IPS-NIHi11 (cell line): ENCODE data around the gene RAD1.

ENCODE experiments used
- DNase-seq: peaks from one replicate; pipeline ENCODE4 v3.0.0; 2012; ENCODE audit warnings: mixed read lengths, low spot score

The RAD1 gene

GRCh38 chr5:34865091-34865490, 50.2 kb downstream of the RAD1 start:
- no peak for DNase-seq

- DNase-seq, result peak; percentile 23
Observed at GRCh38 chr5:34863946-34864345, 51.4 kb downstream of the RAD1 start.

- DNase-seq, result no peak
Observed at GRCh38 chr5:34859253-34859652, 56.1 kb downstream of the RAD1 start.

GRCh38 chr5:34858790-34859189, 56.5 kb downstream of the RAD1 start:
- DNase-seq, result no peak

DNA sequence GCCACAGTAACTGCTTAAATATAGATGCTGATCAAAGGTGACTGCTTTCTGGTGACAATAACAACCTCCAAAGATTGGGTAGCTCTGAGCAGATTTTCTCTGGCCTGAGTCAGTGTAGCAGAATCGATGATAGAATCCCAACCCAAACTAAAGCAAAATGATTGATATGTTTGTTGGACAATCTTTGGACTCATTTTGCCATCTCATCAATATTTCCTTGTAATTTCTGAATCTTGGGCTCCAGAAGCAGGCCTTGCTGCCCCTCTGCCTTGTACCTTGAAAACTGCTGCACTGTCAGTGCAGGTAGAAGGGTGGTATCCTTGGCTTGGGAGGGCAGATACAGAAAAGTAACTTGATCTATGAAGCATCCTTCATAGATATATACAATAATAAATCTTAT, 57.4 kb downstream of the RAD1 start:
- no peak for DNase-seq

- DNase-seq, result no peak
Observed at GRCh38 chr5:34857161-34857560, 58.1 kb downstream of the RAD1 start.
